HCT116 (cell line): ENCODE measurements around the gene CES4A.

ENCODE experiments used
- EZH2 ChIP-seq: fragments of 200-600 bp; sonication (generic); IDR thresholded peaks from 2 replicates; pipeline ENCODE4 v1.6.1; 2017; ENCODE audit warnings: antibody characterized with exemption, mixed run types
- TF ChIP-seq, protein P1 (sequence below): IDR thresholded peaks from 2 replicates; pipeline ENCODE4 v1.6.1; 2012; ENCODE audit warnings: low read depth

DNA sequence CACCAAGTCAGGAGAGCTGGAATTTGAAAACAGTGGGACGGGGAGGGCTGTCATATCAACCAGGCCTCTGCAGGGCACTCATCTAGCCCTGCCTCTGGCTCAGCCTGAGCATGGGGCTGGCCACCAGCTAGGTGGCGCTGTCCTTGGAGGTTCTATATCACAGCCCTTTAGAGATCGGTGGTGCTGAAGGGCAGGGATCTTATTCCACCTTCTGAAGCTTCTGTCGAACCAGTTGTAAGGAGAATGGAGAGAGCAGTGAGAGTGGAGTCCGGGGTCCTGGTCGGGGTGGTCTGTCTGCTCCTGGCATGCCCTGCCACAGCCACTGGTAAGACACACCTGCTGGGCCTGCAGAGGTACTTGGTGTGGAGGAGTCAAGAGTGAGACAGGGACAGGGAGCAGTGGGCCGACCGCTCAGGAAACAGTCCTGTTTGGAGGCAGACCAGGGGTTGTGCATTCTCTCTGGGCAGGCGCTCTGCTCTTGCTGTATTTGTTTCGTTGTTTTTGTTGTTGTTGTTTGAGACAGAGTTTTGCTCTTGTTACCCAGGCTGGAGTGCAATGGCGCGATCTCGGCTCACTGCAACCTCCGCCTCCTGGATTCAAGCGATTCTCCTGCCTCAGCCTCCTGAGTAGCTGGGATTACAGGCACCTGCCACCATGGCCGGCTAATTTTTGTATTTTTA, 27.2 kb upstream of the CES4A start, which contains the start of gene CES3:
- no peak for TF ChIP-seq EZH2
- TF ChIP-seq, protein P1, sequence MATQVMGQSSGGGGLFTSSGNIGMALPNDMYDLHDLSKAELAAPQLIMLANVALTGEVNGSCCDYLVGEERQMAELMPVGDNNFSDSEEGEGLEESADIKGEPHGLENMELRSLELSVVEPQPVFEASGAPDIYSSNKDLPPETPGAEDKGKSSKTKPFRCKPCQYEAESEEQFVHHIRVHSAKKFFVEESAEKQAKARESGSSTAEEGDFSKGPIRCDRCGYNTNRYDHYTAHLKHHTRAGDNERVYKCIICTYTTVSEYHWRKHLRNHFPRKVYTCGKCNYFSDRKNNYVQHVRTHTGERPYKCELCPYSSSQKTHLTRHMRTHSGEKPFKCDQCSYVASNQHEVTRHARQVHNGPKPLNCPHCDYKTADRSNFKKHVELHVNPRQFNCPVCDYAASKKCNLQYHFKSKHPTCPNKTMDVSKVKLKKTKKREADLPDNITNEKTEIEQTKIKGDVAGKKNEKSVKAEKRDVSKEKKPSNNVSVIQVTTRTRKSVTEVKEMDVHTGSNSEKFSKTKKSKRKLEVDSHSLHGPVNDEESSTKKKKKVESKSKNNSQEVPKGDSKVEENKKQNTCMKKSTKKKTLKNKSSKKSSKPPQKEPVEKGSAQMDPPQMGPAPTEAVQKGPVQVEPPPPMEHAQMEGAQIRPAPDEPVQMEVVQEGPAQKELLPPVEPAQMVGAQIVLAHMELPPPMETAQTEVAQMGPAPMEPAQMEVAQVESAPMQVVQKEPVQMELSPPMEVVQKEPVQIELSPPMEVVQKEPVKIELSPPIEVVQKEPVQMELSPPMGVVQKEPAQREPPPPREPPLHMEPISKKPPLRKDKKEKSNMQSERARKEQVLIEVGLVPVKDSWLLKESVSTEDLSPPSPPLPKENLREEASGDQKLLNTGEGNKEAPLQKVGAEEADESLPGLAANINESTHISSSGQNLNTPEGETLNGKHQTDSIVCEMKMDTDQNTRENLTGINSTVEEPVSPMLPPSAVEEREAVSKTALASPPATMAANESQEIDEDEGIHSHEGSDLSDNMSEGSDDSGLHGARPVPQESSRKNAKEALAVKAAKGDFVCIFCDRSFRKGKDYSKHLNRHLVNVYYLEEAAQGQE: no peak
